Brain microvascular endothelial cell (primary cell): ENCODE measurements around the gene FAM83F.
A peak's percentile ranks its signal among the peaks of the same experiment; 100 is the strongest.

Source experiments
- DNase-seq: peaks from one replicate; pipeline ENCODE4 v3.0.0-alpha.2; 2020
- H3K27ac ChIP-seq: fragments of 250-450 bp; sonication (Bioruptor Pico); 2 replicates; pipeline ENCODE4 v1.5.1; 2020; ENCODE audit warnings: mild to moderate bottlenecking, moderate library complexity
- H3K27me3 ChIP-seq: fragments of 250-450 bp; sonication (Bioruptor Pico); replicated peaks from 2 replicates; pipeline ENCODE4 v1.5.1; 2020; ENCODE audit warnings: mild to moderate bottlenecking
- H3K36me3 ChIP-seq: fragments of 250-450 bp; sonication (Bioruptor Pico); replicated peaks from 2 replicates; pipeline ENCODE4 v1.5.1; 2020; ENCODE audit warnings: mild to moderate bottlenecking
- H3K4me3 ChIP-seq: 2 replicates; pipeline ENCODE4 v1.5.1; 2011; ENCODE audit warnings: low read depth, mild to moderate bottlenecking, control low read depth, low read length, moderate library complexity
- in situ Hi-C: cut with HindIII; loops from 2 replicates; pipeline ENCODE4 v1.10.0; 2017; ENCODE audit warnings: low sequenced_read_pairs, low pct_ligation_motif_present
- TF ChIP-seq, protein P1 (sequence below): IDR thresholded peaks from 2 replicates; pipeline ENCODE4 v1.5.1; 2011; ENCODE audit warnings: low read depth, mild to moderate bottlenecking, moderate library complexity, low read length, control low read depth, inconsistent platforms; ENCODE audit errors: missing control alignments

The FAM83F gene

GRCh38 chr22:39965748-39966147 lies 29.0 kb upstream of the FAM83F start:
- H3K4me3 ChIP-seq: no peak overlapping the region
- no peaks in the 10 kb centered on the region for H3K36me3 ChIP-seq
- H3K27me3 ChIP-seq: no peaks in the 10 kb centered on the region
- no peak overlapping the region for H3K27ac ChIP-seq
- in situ Hi-C loops: no loop called here
- TF ChIP-seq, protein P1, sequence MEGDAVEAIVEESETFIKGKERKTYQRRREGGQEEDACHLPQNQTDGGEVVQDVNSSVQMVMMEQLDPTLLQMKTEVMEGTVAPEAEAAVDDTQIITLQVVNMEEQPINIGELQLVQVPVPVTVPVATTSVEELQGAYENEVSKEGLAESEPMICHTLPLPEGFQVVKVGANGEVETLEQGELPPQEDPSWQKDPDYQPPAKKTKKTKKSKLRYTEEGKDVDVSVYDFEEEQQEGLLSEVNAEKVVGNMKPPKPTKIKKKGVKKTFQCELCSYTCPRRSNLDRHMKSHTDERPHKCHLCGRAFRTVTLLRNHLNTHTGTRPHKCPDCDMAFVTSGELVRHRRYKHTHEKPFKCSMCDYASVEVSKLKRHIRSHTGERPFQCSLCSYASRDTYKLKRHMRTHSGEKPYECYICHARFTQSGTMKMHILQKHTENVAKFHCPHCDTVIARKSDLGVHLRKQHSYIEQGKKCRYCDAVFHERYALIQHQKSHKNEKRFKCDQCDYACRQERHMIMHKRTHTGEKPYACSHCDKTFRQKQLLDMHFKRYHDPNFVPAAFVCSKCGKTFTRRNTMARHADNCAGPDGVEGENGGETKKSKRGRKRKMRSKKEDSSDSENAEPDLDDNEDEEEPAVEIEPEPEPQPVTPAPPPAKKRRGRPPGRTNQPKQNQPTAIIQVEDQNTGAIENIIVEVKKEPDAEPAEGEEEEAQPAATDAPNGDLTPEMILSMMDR: no peak
- no peak for DNase-seq

GRCh38 chr22:39966470-39966869 lies 28.3 kb upstream of the FAM83F start:
- Histone ChIP-seq H3K36me3 (no peaks in the 10 kb centered on the region), H3K27me3 (no peaks in the 10 kb centered on the region), H3K4me3 (no peak overlapping the region), H3K27ac (peak overlapping the region; percentile 30)
- no peak for DNase-seq
- in situ Hi-C loops: no loop called here
- TF ChIP-seq, protein P1: no peak

GRCh38 chr22:39967103-39967829 lies 27.5 kb upstream of the FAM83F start:
- in situ Hi-C loops: no loop called here
- Histone ChIP-seq H3K4me3 (no peak overlapping the region), H3K27me3 (no peaks in the 10 kb centered on the region), H3K36me3 (no peaks in the 10 kb centered on the region), H3K27ac (peak overlapping the region; percentile 30)
- TF ChIP-seq, protein P1: no peak
- DNase-seq: peak; percentile 40

DNA sequence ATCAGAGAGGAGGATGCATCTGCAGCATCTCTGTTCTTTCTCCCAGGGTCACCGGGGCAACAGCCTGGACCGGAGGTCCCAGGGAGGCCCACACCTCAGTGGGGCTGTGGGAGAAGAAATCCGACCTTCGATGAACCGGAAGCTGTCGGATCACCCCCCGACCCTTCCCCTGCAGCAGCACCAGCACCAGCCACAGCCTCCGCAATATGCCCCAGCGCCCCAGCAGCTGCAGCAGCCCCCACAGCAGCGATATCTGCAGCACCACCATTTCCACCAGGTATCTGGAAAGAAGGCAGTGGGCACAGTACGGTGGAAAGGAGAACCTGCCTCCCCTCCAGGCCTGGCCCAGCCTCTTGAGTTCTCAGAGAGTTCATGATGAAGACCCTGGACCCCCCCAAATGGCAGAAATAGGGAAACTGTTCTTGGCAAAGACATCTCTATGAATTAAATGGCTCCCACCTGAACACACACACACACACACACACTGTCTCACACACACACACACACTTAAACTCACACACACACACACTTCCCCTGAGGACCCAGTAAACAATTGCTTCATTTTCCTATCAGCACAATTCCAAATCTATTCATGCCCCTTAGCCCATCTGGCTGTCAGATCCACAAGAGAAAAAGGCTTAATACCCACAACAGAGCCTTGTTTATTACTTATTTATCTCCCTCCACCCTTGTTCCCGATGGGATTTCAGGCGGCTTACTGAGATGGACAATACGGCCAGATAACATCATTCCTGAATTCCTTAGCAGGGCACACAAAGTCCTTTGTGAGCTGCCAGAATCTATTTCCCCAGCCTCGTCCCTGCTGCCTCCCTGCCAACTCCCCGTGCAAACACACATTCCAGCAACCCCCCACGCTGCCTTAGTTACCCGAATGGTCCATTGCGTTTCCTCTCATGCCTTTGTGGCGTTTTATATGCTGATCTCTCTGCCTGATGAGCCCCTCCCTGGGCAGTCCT lies 26.5 kb upstream of the FAM83F start:
- H3K36me3 ChIP-seq: no peaks in the 10 kb centered on the region
- DNase-seq: no peak
- no peaks in the 10 kb centered on the region for H3K27me3 ChIP-seq
- no peak overlapping the region for H3K4me3 ChIP-seq
- no peak overlapping the region for H3K27ac ChIP-seq
- in situ Hi-C loops: no loop called here
- TF ChIP-seq, protein P1: no peak

- TF ChIP-seq, protein P1: no peak
- H3K27me3 ChIP-seq: peaks cover 13% of the 10 kb centered on the region
- no peak overlapping the region for H3K4me3 ChIP-seq
- in situ Hi-C loops: no loop called here
- no peak overlapping the region for H3K27ac ChIP-seq
- no peaks in the 10 kb centered on the region for H3K36me3 ChIP-seq
- DNase-seq: no peak
Measured at GRCh38 chr22:39970742-39971141, 24.0 kb upstream of the FAM83F start.
